MM.1S (cell line): ENCODE data around the gene CFHR5.
"Not testable (repeated sequence)": the region's sequence is repeated elsewhere in the genome, so short reads cannot be mapped to it uniquely, and the experiment has no call there.

Source experiments
- CTCF ChIP-seq: fragments of 300-600 bp; sonication (generic); IDR thresholded peaks from 2 replicates; pipeline ENCODE4 v1.5.1; 2016; ENCODE audit warnings: antibody characterized with exemption, low read length, mixed read lengths
- EZH2phosphoT487 ChIP-seq: fragments of 300-600 bp; sonication (generic); IDR thresholded peaks from 2 replicates; pipeline ENCODE4 v1.6.1; 2018; ENCODE audit warnings: antibody characterized with exemption, low read length

DNA sequence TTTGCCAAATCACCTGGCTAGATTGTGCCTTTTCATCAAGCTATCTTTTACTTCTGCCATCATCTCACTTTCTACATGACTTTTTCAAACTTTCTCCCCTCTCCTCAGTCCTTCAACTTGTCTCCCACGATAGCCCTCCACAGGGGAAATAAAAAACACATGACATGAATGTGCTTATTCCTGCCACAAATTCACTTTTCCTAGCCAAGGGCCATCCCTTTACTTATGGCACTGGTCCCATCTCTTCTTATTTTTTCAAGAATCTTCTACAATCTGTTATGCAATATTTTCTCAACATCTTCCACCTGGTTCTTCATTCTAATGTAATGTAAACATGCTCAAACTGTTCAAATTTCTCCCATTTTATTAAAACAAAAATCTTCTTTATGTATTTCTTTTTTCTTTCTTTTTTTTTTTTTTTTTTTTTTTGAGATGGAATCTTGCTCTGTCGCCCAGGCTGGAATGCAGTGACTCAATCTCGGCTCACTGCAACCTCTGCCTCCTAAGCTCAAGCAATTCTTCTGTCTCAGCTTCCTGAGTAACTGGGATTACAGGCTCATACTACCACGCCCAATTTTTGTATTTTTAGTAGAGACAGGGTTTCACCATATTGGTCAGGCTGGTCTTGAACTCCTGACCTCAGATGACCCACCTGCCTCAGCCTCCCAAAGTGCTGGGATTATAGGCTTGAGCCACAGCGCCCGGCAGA lies 57.4 kb downstream of the CFHR5 start:
- not testable (repeated sequence) for TF ChIP-seq EZH2phosphoT487, CTCF
